ENCODE data around the gene ROBO2.

Gene ROBO2

GRCh38 chr3:77685713-77686112, 645.8 kb downstream of the ROBO2 start:
- H3K27ac ChIP-seq, result no peak overlapping the region
- no peak overlapping the region for H3K4me2 ChIP-seq (ENCODE audit: low read length)
- no peak overlapping the region for H2AFZ ChIP-seq
- H3K27me3 ChIP-seq (ENCODE audit: control insufficient read depth, insufficient read depth, low read length), result peaks cover 2% of the 10 kb centered on the region
- H3K36me3 ChIP-seq (ENCODE audit: control insufficient read depth, insufficient read depth, low read length), result no peaks in the 10 kb centered on the region
- no peak overlapping the region for H3K4me3 ChIP-seq (ENCODE audit: low read depth, low read length)
- TF ChIP-seq, protein P1, sequence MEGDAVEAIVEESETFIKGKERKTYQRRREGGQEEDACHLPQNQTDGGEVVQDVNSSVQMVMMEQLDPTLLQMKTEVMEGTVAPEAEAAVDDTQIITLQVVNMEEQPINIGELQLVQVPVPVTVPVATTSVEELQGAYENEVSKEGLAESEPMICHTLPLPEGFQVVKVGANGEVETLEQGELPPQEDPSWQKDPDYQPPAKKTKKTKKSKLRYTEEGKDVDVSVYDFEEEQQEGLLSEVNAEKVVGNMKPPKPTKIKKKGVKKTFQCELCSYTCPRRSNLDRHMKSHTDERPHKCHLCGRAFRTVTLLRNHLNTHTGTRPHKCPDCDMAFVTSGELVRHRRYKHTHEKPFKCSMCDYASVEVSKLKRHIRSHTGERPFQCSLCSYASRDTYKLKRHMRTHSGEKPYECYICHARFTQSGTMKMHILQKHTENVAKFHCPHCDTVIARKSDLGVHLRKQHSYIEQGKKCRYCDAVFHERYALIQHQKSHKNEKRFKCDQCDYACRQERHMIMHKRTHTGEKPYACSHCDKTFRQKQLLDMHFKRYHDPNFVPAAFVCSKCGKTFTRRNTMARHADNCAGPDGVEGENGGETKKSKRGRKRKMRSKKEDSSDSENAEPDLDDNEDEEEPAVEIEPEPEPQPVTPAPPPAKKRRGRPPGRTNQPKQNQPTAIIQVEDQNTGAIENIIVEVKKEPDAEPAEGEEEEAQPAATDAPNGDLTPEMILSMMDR (IDR thresholded peaks at IDR 0.05), result no peak
- no peak overlapping the region for H3K9ac ChIP-seq
- H3K9me3 ChIP-seq (ENCODE audit: control insufficient read depth, low read length), result no peaks in the 10 kb centered on the region
- no peaks in the 10 kb centered on the region for H3K4me1 ChIP-seq
- no peaks in the 10 kb centered on the region for H3K79me2 ChIP-seq

- no peak overlapping the region for H2AFZ ChIP-seq
Observed at GRCh38 chr3:77686560-77686959, 646.7 kb downstream of the ROBO2 start.

GRCh38 chr3:77687545-77687944, 647.6 kb downstream of the ROBO2 start:
- no peak overlapping the region for H3K4me2 ChIP-seq (ENCODE audit: low read length)
- no peak overlapping the region for H3K9ac ChIP-seq
- H3K9me3 ChIP-seq (ENCODE audit: control insufficient read depth, low read length), result no peaks in the 10 kb centered on the region
- TF ChIP-seq, protein P1 (IDR thresholded peaks at IDR 0.05), result no peak
- no peak overlapping the region for H3K27ac ChIP-seq
- peaks cover 2% of the 10 kb centered on the region for H3K27me3 ChIP-seq (ENCODE audit: control insufficient read depth, insufficient read depth, low read length)
- no peaks in the 10 kb centered on the region for H3K79me2 ChIP-seq
- no peaks in the 10 kb centered on the region for H3K36me3 ChIP-seq (ENCODE audit: control insufficient read depth, insufficient read depth, low read length)
- H3K4me1 ChIP-seq, result no peaks in the 10 kb centered on the region
- H2AFZ ChIP-seq, result no peak overlapping the region
- no peak overlapping the region for H3K4me3 ChIP-seq (ENCODE audit: low read depth, low read length)

More at GRCh38 chr3:77686560-77686959, 646.7 kb downstream of the ROBO2 start:
- no peaks in the 10 kb centered on the region for H3K4me1 ChIP-seq
- H3K9ac ChIP-seq, result no peak overlapping the region
- no peak overlapping the region for H3K4me3 ChIP-seq (ENCODE audit: low read depth, low read length)
- H3K27me3 ChIP-seq (ENCODE audit: control insufficient read depth, insufficient read depth, low read length), result peaks cover 2% of the 10 kb centered on the region
- H3K27ac ChIP-seq, result no peak overlapping the region
- H3K4me2 ChIP-seq (ENCODE audit: low read length), result no peak overlapping the region
- H3K36me3 ChIP-seq (ENCODE audit: control insufficient read depth, insufficient read depth, low read length), result no peaks in the 10 kb centered on the region
- TF ChIP-seq, protein P1 (IDR thresholded peaks at IDR 0.05), result no peak
- H3K79me2 ChIP-seq, result no peaks in the 10 kb centered on the region
- no peaks in the 10 kb centered on the region for H3K9me3 ChIP-seq (ENCODE audit: control insufficient read depth, low read length)

DNA sequence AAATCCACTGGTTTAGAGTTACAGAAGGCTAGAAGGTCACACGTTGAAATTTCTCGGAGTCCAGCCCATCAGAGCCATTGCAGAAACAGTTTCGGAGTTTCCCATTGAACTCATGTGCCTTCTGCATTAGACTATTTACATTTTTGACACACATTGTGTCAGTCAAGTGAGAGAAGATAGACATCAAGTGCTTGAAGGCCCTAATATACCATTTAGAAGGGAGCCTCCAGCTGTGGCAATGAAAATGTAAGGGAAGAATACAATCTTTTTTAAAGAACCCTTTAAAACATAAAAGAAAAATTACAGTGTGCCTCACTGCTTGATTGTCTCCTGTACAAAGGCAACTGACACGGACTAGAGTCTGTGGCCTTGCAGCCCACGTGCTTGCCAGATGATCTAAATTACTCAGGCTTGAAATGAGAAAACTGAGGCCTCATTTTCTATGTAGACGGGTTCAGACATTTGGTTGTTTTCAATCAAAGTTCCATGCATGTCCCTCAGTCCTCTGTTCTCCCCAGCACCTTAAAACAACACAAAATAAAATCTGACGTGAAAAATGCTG, 650.5 kb downstream of the ROBO2 start:
- H2AFZ ChIP-seq, result no peak overlapping the region
- no peak overlapping the region for H3K4me2 ChIP-seq (ENCODE audit: low read length)
- no peak overlapping the region for H3K9ac ChIP-seq
- no peak overlapping the region for H3K4me3 ChIP-seq (ENCODE audit: low read depth, low read length)
- peaks cover 2% of the 10 kb centered on the region for H3K27me3 ChIP-seq (ENCODE audit: control insufficient read depth, insufficient read depth, low read length)
- H3K4me1 ChIP-seq, result no peaks in the 10 kb centered on the region
- H3K27ac ChIP-seq, result no peak overlapping the region
- no peaks in the 10 kb centered on the region for H3K36me3 ChIP-seq (ENCODE audit: control insufficient read depth, insufficient read depth, low read length)
- H3K79me2 ChIP-seq, result no peaks in the 10 kb centered on the region
- H3K9me3 ChIP-seq (ENCODE audit: control insufficient read depth, low read length), result no peaks in the 10 kb centered on the region
- TF ChIP-seq, protein P1 (IDR thresholded peaks at IDR 0.05), result no peak

GRCh38 chr3:77693147-77693546, 653.2 kb downstream of the ROBO2 start:
- no peak overlapping the region for H3K4me3 ChIP-seq (ENCODE audit: low read depth, low read length)
- H3K36me3 ChIP-seq (ENCODE audit: control insufficient read depth, insufficient read depth, low read length), result no peaks in the 10 kb centered on the region
- H3K27ac ChIP-seq, result no peak overlapping the region
- peaks cover 2% of the 10 kb centered on the region for H3K27me3 ChIP-seq (ENCODE audit: control insufficient read depth, insufficient read depth, low read length)
- no peak overlapping the region for H2AFZ ChIP-seq
- H3K4me2 ChIP-seq (ENCODE audit: low read length), result no peak overlapping the region
- TF ChIP-seq, protein P1 (IDR thresholded peaks at IDR 0.05), result no peak
- no peaks in the 10 kb centered on the region for H3K4me1 ChIP-seq
- no peaks in the 10 kb centered on the region for H3K9me3 ChIP-seq (ENCODE audit: control insufficient read depth, low read length)
- H3K9ac ChIP-seq, result no peak overlapping the region
- no peaks in the 10 kb centered on the region for H3K79me2 ChIP-seq
